ENCODE results near the gene CSNK1G1. TPM values are rescaled to one million over a fixed set of nuclear protein-coding genes. Genes with fewer than 3 reads are reported as not detected.
A peak's percentile ranks its signal among the peaks of the same experiment; 100 is the strongest.

The CSNK1G1 gene
- total RNA-seq, 1 donor from 2014 or later = 28.5 TPM

- intact Hi-C loops (cut with micrococcal nuclease) = no loop called here
- no peaks in the 10 kb centered on the region for H3K9me3 Mint-ChIP-seq
- H3K4me3 Mint-ChIP-seq = peak within 1 kb of the TSS; percentile 83
- H3K36me3 Mint-ChIP-seq (ENCODE audit: low read depth) = peaks cover 17% of the 10 kb centered on the region
- DNase-seq = peak; percentile 78
- no peak within 1 kb of the TSS for H3K27ac Mint-ChIP-seq
- peaks cover 5% of the 10 kb centered on the region for H3K27me3 Mint-ChIP-seq
- H3K4me1 Mint-ChIP-seq = peaks cover 23% of the 10 kb centered on the region
Measured at GRCh38 chr15:64151727-64152506, 204.1 kb downstream of the CSNK1G1 start, which contains the start of gene SNX22. Gene SNX22 (plus strand): TSS chr15:64151731. CDS start chr15:64151776, 45 bp downstream.

GRCh38 chr15:64149893-64150578 lies 205.9 kb downstream of the CSNK1G1 start:
- Mint-ChIP-seq H3K4me3 (peak overlapping the region; percentile 20), H3K27ac (peak overlapping the region; percentile 29), H3K4me1 (peaks cover 20% of the 10 kb centered on the region), H3K36me3 (ENCODE audit: low read depth) (peaks cover 10% of the 10 kb centered on the region), H3K27me3 (peaks cover 5% of the 10 kb centered on the region), H3K9me3 (no peaks in the 10 kb centered on the region)
- intact Hi-C loops (cut with micrococcal nuclease) = no loop called here
- no peak for DNase-seq

DNA sequence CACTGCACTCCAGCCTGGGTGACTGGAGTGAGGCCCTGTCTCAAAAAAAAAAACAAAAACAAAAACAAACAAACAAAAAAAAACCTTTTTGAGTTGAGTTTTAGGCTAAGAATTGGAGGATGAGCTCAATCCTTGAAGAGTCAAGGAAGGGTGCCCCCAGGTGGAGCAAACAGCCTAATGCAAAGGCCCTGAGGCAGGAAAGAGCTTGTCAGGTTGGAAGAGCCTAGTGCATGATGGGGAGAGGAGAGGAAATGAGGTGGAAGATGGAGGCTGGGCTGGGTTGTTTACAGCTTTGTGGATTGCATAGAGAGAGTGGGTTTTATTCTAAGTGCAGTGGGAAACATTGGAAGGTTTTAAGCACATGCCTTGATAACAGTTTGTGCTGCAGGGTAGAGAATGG lies 206.5 kb downstream of the CSNK1G1 start:
- DNase-seq = peak; percentile 77
- intact Hi-C loops (cut with micrococcal nuclease) = no loop called here
- peak overlapping the region; percentile 29 for H3K27ac Mint-ChIP-seq
- H3K27me3 Mint-ChIP-seq = peaks cover 5% of the 10 kb centered on the region
- H3K4me1 Mint-ChIP-seq = peaks cover 20% of the 10 kb centered on the region
- H3K4me3 Mint-ChIP-seq = peak overlapping the region; percentile 20
- no peaks in the 10 kb centered on the region for H3K9me3 Mint-ChIP-seq
- H3K36me3 Mint-ChIP-seq (ENCODE audit: low read depth) = peaks cover 8% of the 10 kb centered on the region

GRCh38 chr15:64148581-64148980 lies 207.4 kb downstream of the CSNK1G1 start:
- H3K36me3 Mint-ChIP-seq (ENCODE audit: low read depth) = peaks cover 8% of the 10 kb centered on the region
- peaks cover 18% of the 10 kb centered on the region for H3K4me1 Mint-ChIP-seq
- DNase-seq = no peak
- H3K27me3 Mint-ChIP-seq = peaks cover 5% of the 10 kb centered on the region
- H3K9me3 Mint-ChIP-seq = no peaks in the 10 kb centered on the region
- H3K27ac Mint-ChIP-seq = no peak overlapping the region
- H3K4me3 Mint-ChIP-seq = no peak overlapping the region
- intact Hi-C loops (cut with micrococcal nuclease) = no loop called here

- peaks cover 14% of the 10 kb centered on the region for H3K4me1 Mint-ChIP-seq
- H3K27ac Mint-ChIP-seq = no peak overlapping the region
- no peaks in the 10 kb centered on the region for H3K9me3 Mint-ChIP-seq
- peaks cover 3% of the 10 kb centered on the region for H3K27me3 Mint-ChIP-seq
- H3K36me3 Mint-ChIP-seq (ENCODE audit: low read depth) = peaks cover 8% of the 10 kb centered on the region
- intact Hi-C loops (cut with micrococcal nuclease) = no loop called here
- no peak for DNase-seq
- no peak overlapping the region for H3K4me3 Mint-ChIP-seq
Measured at GRCh38 chr15:64148168-64148567, 207.8 kb downstream of the CSNK1G1 start.

DNA sequence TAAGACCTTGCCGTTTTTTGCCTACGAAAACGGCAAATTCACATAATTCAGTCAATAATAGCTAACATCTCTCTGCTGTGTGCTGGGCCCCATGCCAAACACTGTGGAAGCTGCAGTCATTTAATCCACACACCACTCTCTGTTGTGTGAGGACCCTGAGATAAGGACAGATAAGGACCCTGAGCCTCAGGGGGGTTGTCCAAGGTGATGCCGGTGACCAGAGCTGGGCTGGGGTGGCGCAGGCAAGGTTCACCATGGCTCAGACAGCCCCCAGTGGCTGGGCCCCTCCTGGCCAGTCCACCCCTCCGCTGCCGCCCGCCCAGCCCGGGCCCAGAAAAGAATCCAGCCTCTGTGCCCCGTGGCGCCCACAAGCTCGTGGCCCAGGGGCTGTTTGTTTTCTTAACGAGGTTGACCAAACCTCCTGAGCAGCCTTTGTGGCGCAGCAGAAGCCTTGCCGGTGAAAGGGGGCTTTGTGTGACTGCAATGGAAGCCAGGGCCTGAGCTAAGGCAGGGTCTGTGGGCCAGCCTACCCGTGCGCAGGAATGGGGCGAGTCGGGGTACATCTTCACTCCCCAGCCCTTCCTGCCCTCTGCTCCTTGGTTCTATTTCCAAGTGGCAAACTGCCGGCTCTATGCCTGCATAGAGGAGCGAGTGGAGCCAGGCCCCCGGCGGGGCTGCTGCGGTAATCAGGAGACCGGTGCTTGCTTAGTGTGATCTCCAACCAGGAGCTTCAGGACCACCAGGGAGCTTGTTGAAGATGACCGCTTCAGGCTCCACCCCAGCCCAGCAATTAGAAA lies 208.9 kb downstream of the CSNK1G1 start:
- H3K36me3 Mint-ChIP-seq (ENCODE audit: low read depth) = peaks cover 8% of the 10 kb centered on the region
- H3K27me3 Mint-ChIP-seq = no peaks in the 10 kb centered on the region
- H3K4me3 Mint-ChIP-seq = no peak overlapping the region
- H3K9me3 Mint-ChIP-seq = no peaks in the 10 kb centered on the region
- DNase-seq = no peak
- peaks cover 13% of the 10 kb centered on the region for H3K4me1 Mint-ChIP-seq
- H3K27ac Mint-ChIP-seq = no peak overlapping the region
- intact Hi-C loops (cut with micrococcal nuclease) = no loop called here

DNA sequence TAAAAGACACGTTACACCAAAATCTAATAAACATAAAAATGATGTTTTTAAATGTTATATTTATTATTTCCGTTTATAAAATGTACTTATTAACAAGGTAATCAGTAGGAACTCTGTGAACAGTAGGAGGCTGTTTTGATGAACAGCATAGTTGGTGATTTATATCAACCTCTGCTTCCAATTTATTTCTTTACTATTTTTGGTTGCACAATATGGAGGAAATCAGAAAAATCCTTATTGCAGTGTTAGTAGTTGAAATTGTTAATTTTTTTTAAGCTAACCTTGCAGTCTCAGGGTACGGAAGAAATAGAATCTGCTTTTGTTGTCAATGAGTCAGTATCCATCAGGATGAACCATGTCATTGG lies 209.5 kb downstream of the CSNK1G1 start:
- no peak for DNase-seq
- intact Hi-C loops (cut with micrococcal nuclease) = no loop called here
- Mint-ChIP-seq H3K27ac (no peak overlapping the region), H3K4me3 (no peak overlapping the region), H3K27me3 (no peaks in the 10 kb centered on the region), H3K9me3 (no peaks in the 10 kb centered on the region), H3K36me3 (ENCODE audit: low read depth) (peaks cover 11% of the 10 kb centered on the region), H3K4me1 (peaks cover 13% of the 10 kb centered on the region)

- Mint-ChIP-seq H3K36me3 (ENCODE audit: low read depth) (peaks cover 15% of the 10 kb centered on the region), H3K4me1 (peaks cover 13% of the 10 kb centered on the region), H3K27ac (no peak overlapping the region), H3K27me3 (no peaks in the 10 kb centered on the region), H3K9me3 (no peaks in the 10 kb centered on the region), H3K4me3 (no peak overlapping the region)
- intact Hi-C loops (cut with micrococcal nuclease) = no loop called here
- DNase-seq = no peak
Measured at GRCh38 chr15:64146041-64146440, 209.9 kb downstream of the CSNK1G1 start.

GRCh38 chr15:64144565-64145281 lies 211.2 kb downstream of the CSNK1G1 start:
- Mint-ChIP-seq H3K9me3 (no peaks in the 10 kb centered on the region), H3K4me3 (no peak overlapping the region), H3K27me3 (no peaks in the 10 kb centered on the region), H3K27ac (no peak overlapping the region), H3K4me1 (peaks cover 6% of the 10 kb centered on the region), H3K36me3 (ENCODE audit: low read depth) (peaks cover 18% of the 10 kb centered on the region)
- no peak for DNase-seq
- intact Hi-C loops (cut with micrococcal nuclease) = no loop called here

DNA sequence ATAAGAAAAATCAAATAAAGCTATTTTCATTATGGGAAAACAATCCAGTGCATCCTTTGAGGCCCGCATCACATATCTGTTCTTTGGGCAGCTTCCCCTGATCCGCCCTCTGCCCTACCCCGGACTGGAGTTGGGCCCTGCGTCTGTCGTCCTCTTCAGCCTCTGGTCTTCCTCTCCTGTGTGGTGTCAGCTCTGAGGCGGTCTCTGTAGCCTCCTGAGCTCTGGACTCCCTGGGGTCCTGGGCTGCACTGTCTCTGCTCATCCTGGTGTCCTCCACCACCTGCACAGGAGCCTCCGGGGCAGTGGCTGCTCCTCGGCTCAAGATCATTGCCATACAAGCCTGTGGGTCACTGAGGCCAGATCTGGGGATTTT lies 211.8 kb downstream of the CSNK1G1 start:
- Mint-ChIP-seq H3K27ac (no peak overlapping the region), H3K4me1 (peaks cover 2% of the 10 kb centered on the region), H3K36me3 (ENCODE audit: low read depth) (peaks cover 18% of the 10 kb centered on the region), H3K9me3 (no peaks in the 10 kb centered on the region), H3K27me3 (no peaks in the 10 kb centered on the region), H3K4me3 (no peak overlapping the region)
- intact Hi-C loops (cut with micrococcal nuclease) = no loop called here
- no peak for DNase-seq

DNA sequence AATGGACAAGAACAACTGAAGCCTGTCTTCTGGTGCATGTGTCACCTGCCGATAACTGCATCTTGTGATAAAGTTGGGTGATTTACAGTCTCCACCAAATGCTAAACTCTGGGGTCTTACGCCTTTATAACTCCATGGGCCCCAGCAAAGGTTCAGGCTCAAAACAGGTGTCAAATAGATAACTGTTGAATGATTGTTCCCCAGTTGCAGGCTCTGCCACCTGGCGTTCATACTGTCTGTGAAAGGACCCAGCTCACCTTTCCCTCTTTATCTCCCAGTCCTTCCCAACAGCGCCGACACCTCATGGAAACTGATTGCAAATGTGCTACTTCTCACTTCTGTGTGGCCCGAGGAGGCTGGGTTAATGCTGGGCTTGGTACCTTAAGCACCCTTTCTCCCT lies 212.7 kb downstream of the CSNK1G1 start:
- Mint-ChIP-seq H3K27me3 (no peaks in the 10 kb centered on the region), H3K27ac (no peak overlapping the region), H3K4me1 (no peaks in the 10 kb centered on the region), H3K9me3 (no peaks in the 10 kb centered on the region), H3K4me3 (no peak overlapping the region), H3K36me3 (ENCODE audit: low read depth) (peaks cover 20% of the 10 kb centered on the region)
- intact Hi-C loops (cut with micrococcal nuclease) = no loop called here
- no peak for DNase-seq

GRCh38 chr15:64141798-64142512 lies 214.0 kb downstream of the CSNK1G1 start:
- Mint-ChIP-seq H3K27ac (no peak overlapping the region), H3K9me3 (no peaks in the 10 kb centered on the region), H3K4me1 (no peaks in the 10 kb centered on the region), H3K27me3 (no peaks in the 10 kb centered on the region), H3K36me3 (ENCODE audit: low read depth) (peaks cover 25% of the 10 kb centered on the region), H3K4me3 (no peak overlapping the region)
- intact Hi-C loops (cut with micrococcal nuclease) = no loop called here
- no peak for DNase-seq

DNA sequence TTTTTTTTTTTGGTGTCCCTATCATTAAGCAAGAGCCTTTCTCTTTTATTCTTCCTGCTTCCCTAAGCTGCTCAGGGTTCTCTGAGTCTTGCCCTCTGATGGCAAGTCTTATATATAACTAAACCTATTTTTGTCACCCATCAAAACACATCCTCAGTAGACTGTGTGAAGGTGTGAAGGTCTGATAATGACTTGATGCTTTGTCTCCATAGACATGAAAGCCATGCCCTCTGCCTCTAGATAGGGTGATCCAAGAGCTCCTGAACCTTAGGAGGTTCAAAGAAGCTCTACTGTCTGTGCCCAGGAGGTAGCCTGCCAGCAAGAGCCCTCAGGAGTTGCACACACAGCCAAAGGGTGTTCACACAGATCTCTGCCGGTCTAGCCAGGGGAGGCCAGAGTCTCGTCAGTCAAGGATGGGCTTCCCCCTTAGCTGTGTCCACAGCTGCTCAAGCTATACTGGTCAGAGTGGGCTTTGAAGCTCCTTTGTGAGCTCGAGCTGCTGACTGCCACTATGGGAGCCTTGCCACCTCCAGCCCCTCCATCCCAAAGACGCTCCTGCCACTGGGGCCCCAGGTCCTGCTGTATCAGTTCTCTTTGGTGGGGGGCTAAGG lies 217.5 kb downstream of the CSNK1G1 start:
- DNase-seq = no peak
- Mint-ChIP-seq H3K9me3 (no peaks in the 10 kb centered on the region), H3K36me3 (ENCODE audit: low read depth) (peaks cover 42% of the 10 kb centered on the region), H3K27me3 (no peaks in the 10 kb centered on the region), H3K27ac (no peak overlapping the region), H3K4me1 (no peaks in the 10 kb centered on the region), H3K4me3 (no peak overlapping the region)
- intact Hi-C loops (cut with micrococcal nuclease) = no loop called here

Data from activated CD4-positive, alpha-beta T cell treated with anti-CD3 and anti-CD28 coated beads, Interleukin-2, amount 10 ng/mL, durations not matched to agents 24 days and 14 days (primary cell).